Measurements from ENCODE around the gene PRUNE2. TPM values are rescaled to one million over a fixed set of nuclear protein-coding genes. Genes with fewer than 3 reads are reported as not detected.

The PRUNE2 gene
- total RNA-seq, 1 donor, result 14.7 TPM

DNA sequence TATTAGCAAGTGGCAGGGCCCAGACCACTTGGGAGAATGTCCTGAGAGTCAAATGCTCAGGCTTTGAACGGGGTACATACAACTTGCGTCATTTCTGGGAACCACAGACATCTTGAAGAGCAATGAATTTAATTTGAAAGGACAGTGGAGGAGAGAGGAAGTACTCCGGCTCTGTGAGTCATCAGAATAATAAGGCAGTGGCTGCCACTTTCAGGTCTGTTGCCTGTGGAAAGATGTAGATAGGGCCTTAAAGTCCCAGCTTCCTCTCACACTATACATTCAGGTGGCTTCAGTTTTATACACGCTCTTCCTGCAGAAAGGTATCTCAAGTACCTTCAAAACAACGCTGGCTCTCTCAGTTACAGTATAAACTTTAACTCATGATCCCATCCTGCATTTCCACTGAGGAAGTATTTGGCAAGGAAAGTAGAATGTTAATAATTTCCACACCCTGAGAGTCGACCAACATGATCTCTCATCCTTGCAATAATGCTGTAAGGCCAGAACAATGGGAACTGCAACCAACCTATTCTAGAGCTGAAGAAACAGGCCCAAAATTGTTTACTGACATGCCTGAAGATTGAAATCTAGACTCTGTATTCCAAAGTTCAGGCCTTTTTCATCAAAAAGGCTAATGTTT lies 6.8 kb upstream of the PRUNE2 start:
- DNase-seq (ENCODE audit: low read depth), result peak; percentile 66
- no peak for TF ChIP-seq CTCF (IDR thresholded peaks at IDR 0.05; ENCODE audit: insufficient read depth, low read length)
- no peak overlapping the region for H3K4me3 ChIP-seq (ENCODE audit: low read depth, low read length)

- no peak for DNase-seq (ENCODE audit: low read depth)
- H3K4me3 ChIP-seq (ENCODE audit: low read depth, low read length), result no peak overlapping the region
- no peak for TF ChIP-seq CTCF (IDR thresholded peaks at IDR 0.05; ENCODE audit: insufficient read depth, low read length)
Measured at GRCh38 chr9:76911971-76912370, 6.1 kb upstream of the PRUNE2 start.

- TF ChIP-seq CTCF (IDR thresholded peaks at IDR 0.05; ENCODE audit: insufficient read depth, low read length), result no peak
- H3K4me3 ChIP-seq (ENCODE audit: low read depth, low read length), result no peak overlapping the region
Measured at GRCh38 chr9:76910861-76911260, 4.9 kb upstream of the PRUNE2 start.

DNA sequence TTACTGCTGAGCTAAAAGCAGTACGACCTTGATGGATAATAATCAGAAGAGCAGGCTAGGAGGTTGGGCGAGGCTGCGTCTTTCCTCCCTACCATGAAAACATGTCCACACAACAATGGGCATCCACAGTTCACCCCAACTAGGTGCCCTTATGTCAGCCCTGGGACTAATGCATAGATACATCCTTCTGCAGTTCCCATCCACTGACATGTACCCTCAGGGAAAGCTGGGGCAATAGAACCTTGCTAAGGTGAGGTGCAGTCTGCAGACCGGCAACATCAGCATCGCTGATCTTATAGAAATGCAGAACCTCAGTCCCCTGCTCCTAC lies 697 bp upstream of the PRUNE2 start:
- TF ChIP-seq CTCF (IDR thresholded peaks at IDR 0.05; ENCODE audit: insufficient read depth, low read length), result no peak
- no peak for DNase-seq (ENCODE audit: low read depth)
- H3K4me3 ChIP-seq (ENCODE audit: low read depth, low read length), result peak overlapping the region; percentile 70

More at GRCh38 chr9:76910861-76911260, 4.9 kb upstream of the PRUNE2 start:
- no peak for DNase-seq (ENCODE audit: low read depth)

- no peak for TF ChIP-seq CTCF (IDR thresholded peaks at IDR 0.05; ENCODE audit: insufficient read depth, low read length)
- DNase-seq (ENCODE audit: low read depth), result no peak
- H3K4me3 ChIP-seq (ENCODE audit: low read depth, low read length), result peak overlapping the region; percentile 70
Measured at GRCh38 chr9:76904661-76905457, 1.1 kb downstream of the PRUNE2 start.

GRCh38 chr9:76902395-76902794 lies 3.5 kb downstream of the PRUNE2 start:
- H3K4me3 ChIP-seq (ENCODE audit: low read depth, low read length), result no peak overlapping the region
- TF ChIP-seq CTCF (IDR thresholded peaks at IDR 0.05; ENCODE audit: insufficient read depth, low read length), result no peak
- DNase-seq (ENCODE audit: low read depth), result no peak

Data from fibroblast of the aortic adventitia (primary cell).